Activated naive CD4-positive, alpha-beta T cell treated with anti-CD3 and anti-CD28 coated beads, Interleukin-2, amount 50 U/mL, for 24 hours (primary cell): Measurements from ENCODE around the gene P2RX7.
"Not testable (repeated sequence)": the region's sequence is repeated elsewhere in the genome, so short reads cannot be mapped to it uniquely, and the experiment has no call there.

Source experiments
- H3K27ac Mint-ChIP-seq: one replicate; pipeline ENCODE4 v1.8.0; 2021; ENCODE audit warnings: mild to moderate bottlenecking, mixed read lengths
- H3K27me3 Mint-ChIP-seq: one replicate; pipeline ENCODE4 v1.8.0; 2021; ENCODE audit warnings: mixed read lengths
- H3K36me3 Mint-ChIP-seq: one replicate; pipeline ENCODE4 v1.8.0; 2021; ENCODE audit warnings: mixed read lengths
- H3K4me1 Mint-ChIP-seq: one replicate; pipeline ENCODE4 v1.8.0; 2021; ENCODE audit warnings: mixed read lengths
- H3K4me3 Mint-ChIP-seq: one replicate; pipeline ENCODE4 v1.8.0; 2021; ENCODE audit warnings: mild to moderate bottlenecking, mixed read lengths
- H3K9me3 Mint-ChIP-seq: one replicate; pipeline ENCODE4 v1.8.0; 2021; ENCODE audit warnings: mixed read lengths

The P2RX7 gene

DNA sequence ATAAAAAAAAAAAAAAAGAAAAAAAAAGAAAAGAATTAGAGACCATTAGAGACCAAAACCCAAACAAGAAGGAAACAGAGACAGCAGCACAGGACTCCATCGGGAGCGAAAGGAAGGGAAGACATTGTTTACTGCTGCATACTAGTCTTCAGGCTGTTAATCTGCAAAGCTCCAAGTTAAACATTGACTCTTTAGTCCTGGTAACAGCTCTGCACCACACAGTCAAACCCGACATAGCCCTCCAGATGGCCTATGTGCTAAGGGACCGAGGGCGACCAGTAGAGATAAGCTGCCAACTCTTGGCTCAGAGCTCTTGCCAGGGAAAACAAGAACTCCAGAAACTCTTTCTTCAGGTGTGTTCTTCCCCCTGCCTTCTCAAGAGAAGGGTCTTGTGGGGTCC lies 85.1 kb downstream of the P2RX7 start:
- Mint-ChIP-seq H3K9me3 (no peaks in the 10 kb centered on the region), H3K36me3 (peaks cover 9% of the 10 kb centered on the region), H3K4me1 (peaks cover 31% of the 10 kb centered on the region), H3K27me3 (no peaks in the 10 kb centered on the region), H3K27ac (no peak overlapping the region), H3K4me3 (no peak overlapping the region)

DNA sequence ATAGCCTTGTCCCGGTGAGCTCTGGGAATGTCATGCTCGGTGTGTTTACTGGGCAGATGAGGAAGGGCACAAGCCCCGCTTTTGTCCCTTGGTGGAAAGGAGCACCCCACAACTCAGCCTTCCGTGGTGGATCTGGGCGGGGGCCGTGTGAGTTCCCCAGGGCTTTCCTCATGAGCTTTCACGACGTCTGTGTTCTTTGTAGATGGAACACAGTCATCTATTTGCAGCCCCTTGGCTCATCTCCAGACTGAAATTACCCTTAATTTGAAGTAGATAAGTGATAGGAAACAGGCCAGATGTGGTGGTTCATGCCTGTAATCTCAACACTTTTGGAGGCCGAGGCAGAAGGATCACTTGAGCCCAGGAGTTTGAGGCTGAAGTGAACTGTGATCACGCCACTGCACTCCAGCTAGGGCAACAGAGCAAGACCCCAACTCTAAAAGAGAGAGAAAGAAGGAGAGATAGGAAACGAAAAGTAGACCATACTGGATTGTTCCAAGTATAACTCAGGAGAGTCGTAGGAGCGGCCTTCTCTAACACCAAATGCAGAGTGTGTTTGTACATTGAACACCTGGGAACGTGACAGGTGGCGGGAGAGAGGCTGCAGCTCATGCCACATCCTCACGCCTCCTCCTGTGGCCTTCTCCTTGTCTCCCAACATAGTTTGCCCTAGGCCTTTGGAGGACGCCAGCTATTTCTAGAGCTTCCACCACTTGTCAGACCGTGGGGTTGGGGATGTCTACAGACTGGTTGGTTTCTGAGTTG lies 86.1 kb downstream of the P2RX7 start:
- peaks cover 39% of the 10 kb centered on the region for H3K4me1 Mint-ChIP-seq
- no peaks in the 10 kb centered on the region for H3K27me3 Mint-ChIP-seq
- no peaks in the 10 kb centered on the region for H3K9me3 Mint-ChIP-seq
- H3K27ac Mint-ChIP-seq: peak overlapping the region; percentile 7
- H3K36me3 Mint-ChIP-seq: peaks cover 9% of the 10 kb centered on the region
- no peak overlapping the region for H3K4me3 Mint-ChIP-seq

DNA sequence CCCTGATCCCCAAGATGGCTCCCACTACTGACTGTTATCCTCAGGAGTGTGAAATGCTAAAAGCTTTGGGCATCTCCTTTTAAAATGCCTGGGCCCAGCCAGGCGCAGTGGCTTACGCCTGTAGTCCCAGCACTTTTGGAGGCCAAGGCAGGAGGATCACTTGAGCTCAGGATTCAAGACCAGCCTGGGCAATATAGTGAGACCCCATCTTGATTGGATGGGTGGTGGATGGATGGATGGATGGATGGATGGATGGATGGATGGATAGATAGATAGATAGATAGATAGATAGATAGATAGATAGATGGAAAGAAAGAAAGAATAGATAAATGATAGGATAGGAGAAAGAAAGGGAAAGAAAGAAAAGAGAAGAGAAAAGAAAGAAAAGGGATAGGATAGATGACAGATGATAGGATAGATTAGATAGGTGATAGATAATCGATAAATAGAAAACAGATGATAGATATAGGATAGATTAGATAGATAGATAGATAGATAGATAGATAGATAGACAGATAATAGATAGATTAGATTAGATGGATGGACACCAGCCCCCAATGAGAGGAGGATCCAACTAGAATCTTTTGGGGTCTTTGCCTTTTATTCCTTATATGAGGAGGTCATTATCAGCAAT lies 86.8 kb downstream of the P2RX7 start:
- Mint-ChIP-seq H3K4me1 (peaks cover 39% of the 10 kb centered on the region), H3K27me3 (no peaks in the 10 kb centered on the region), H3K4me3 (no peak overlapping the region), H3K27ac (peak overlapping the region; percentile 80), H3K36me3 (peaks cover 9% of the 10 kb centered on the region), H3K9me3 (no peaks in the 10 kb centered on the region)

DNA sequence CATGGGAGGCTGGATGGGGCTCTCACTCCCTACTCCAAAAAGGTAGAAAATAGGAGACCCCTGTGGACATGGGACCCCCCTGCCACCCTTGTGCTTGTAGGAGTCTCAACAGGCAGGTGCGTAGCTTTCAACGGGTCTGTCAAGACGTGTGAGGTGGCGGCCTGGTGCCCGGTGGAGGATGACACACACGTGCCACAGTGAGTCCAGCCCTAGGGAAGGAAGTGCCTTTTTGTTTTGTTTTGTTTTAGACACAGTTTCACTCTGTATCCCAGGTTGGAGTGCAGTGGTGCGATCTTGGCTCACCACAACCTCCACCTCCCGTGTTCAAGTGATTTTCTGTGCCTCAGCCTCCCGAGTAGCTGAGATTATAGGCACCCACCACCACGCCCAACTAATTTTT lies 90.2 kb downstream of the P2RX7 start:
- Mint-ChIP-seq H3K27me3 (no peaks in the 10 kb centered on the region), H3K4me1 (peaks cover 43% of the 10 kb centered on the region), H3K36me3 (peaks cover 7% of the 10 kb centered on the region), H3K9me3 (no peaks in the 10 kb centered on the region), H3K27ac (peak overlapping the region; percentile 89), H3K4me3 (no peak overlapping the region)

DNA sequence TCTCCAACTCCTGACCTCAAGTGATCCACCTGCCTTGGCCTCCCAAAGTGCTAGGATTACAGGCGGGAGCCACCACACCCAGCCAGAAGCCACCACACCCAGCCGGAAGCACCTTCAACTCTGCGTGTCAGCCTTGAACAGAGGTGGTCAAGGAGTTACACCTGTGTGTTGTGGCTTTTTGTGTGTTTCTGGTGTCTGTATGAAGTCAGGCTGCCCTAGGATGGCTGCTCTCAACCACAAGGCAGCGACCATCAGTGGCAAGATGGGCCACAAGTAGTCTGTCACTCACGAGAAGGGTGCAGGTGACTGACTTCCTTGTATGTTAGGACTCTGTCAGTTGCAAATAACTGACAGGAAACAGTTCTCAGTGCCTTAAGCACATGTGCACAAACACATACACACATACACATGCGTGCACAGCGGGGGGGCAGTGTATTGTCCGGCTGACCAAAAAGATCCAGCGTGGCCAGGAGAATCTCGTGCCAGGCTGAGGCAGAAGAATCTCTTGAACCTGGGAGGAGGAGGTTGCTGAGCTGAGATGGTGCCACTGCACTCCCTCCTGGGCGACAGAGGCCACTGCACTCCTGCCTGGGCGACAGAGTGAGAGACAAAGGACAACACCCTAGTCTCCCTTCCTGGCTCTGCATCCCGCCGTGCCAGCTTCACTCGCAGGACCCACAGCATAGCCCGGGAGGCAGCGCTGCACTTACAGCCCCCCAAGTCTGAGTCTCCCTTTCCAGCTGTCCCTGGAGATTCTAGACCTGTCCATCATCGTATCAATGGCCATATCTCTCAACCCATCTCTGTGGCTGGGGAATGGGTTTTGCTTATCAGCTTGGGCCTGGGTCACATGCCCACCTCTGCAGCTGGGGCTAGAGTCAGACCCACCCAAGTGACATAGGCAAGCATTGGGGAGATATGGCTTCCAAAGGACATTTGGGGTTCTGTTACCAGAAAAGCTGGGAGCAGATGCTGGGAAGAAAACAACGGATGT lies 90.9 kb downstream of the P2RX7 start:
- Mint-ChIP-seq H3K9me3 (no peaks in the 10 kb centered on the region), H3K4me3 (no peak overlapping the region), H3K36me3 (peaks cover 6% of the 10 kb centered on the region), H3K4me1 (peaks cover 43% of the 10 kb centered on the region), H3K27ac (peak overlapping the region; percentile 63), H3K27me3 (no peaks in the 10 kb centered on the region)

DNA sequence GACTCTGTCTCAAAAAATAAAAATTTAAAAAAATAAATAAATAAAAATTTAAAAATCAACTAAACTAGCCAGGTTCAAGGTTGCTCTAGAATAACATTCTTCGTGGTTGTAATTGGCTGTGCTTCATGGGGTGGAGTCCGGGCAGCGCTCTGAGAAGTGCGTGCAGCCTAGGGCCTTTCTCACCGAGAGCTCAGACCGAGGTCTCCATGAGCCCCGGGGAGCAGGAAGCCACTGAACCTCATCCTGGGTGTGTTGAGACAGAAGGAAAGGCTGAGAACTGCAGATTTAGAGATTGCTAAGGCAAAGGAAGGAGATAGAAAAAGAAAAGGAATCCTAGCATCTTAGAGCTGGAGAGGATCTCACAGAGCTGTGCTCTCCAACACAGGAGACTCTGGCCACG lies 91.9 kb downstream of the P2RX7 start:
- Mint-ChIP-seq H3K27ac (peak overlapping the region; percentile 87), H3K4me1 (peaks cover 43% of the 10 kb centered on the region), H3K4me3 (peak overlapping the region; percentile 63), H3K9me3 (no peaks in the 10 kb centered on the region), H3K27me3 (no peaks in the 10 kb centered on the region), H3K36me3 (peaks cover 3% of the 10 kb centered on the region)

DNA sequence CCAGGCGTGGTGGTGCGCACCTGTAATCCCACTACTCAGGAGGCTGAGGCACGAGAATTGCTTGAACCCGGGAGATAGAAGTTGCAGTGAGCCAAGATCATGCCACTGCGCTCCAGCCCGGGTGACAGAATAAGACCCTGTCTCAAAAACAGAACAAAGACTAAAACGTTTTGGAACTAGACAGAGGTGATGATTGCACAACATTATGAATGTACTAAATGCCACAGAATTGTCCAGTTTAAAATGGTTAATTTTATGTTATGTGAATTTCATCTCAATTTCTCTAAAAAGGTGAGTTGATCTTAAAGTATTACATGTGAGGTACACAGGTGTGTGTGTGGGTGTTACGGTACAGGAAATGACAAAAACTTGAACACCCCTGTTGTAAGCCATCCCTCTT lies 93.7 kb downstream of the P2RX7 start:
- peak overlapping the region; percentile 14 for H3K27ac Mint-ChIP-seq
- no peak overlapping the region for H3K4me3 Mint-ChIP-seq
- peaks cover 6% of the 10 kb centered on the region for H3K36me3 Mint-ChIP-seq
- no peaks in the 10 kb centered on the region for H3K27me3 Mint-ChIP-seq
- H3K4me1 Mint-ChIP-seq: peaks cover 54% of the 10 kb centered on the region
- H3K9me3 Mint-ChIP-seq: no peaks in the 10 kb centered on the region

DNA sequence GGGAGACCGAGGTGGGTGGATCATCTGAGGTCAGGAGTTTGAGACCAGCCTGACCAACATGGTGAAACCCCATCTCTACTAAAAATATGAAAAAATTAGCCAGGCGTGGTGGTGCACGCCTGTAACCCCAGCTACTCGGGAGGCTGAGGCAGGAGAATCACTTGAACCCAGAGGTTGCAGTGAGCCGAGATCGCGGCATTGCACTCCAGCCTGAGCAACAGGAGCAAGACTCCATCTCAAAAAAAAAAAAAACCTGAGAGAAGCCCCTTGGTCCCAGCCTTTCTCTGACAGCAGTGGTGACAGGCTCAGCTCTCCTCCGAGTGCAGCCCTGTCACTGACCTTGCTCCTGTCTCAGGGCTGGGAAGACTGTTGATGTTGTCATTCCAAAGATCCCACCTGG lies 94.2 kb downstream of the P2RX7 start:
- not testable (repeated sequence) for H3K36me3 Mint-ChIP-seq, H3K9me3 Mint-ChIP-seq, H3K27me3 Mint-ChIP-seq, H3K4me3 Mint-ChIP-seq
- Mint-ChIP-seq H3K27ac (peak overlapping the region; percentile 14), H3K4me1 (peaks cover 52% of the 10 kb centered on the region)

DNA sequence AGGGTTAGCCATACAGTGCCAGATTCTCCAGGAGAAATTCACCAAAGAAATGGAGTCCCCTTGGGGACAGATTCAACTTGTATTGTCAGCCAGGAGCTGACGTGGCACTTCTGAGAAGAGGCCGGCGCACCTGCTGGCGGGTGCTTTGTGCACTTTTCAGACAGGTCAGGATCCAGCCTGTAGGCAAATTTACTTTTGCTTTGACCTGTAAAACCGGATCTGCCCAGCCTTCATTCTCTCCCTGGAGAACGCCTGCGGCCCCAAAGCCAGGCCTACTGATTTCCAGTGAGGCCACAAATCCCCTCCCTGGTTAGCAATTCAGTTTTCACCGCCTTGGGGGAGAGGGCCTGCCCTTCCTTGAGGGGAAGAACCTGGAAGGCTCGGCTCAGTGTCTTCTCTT lies 94.6 kb downstream of the P2RX7 start:
- Mint-ChIP-seq H3K27me3 (no peaks in the 10 kb centered on the region), H3K4me3 (no peak overlapping the region), H3K27ac (no peak overlapping the region), H3K36me3 (peaks cover 5% of the 10 kb centered on the region), H3K4me1 (peaks cover 49% of the 10 kb centered on the region), H3K9me3 (no peaks in the 10 kb centered on the region)

DNA sequence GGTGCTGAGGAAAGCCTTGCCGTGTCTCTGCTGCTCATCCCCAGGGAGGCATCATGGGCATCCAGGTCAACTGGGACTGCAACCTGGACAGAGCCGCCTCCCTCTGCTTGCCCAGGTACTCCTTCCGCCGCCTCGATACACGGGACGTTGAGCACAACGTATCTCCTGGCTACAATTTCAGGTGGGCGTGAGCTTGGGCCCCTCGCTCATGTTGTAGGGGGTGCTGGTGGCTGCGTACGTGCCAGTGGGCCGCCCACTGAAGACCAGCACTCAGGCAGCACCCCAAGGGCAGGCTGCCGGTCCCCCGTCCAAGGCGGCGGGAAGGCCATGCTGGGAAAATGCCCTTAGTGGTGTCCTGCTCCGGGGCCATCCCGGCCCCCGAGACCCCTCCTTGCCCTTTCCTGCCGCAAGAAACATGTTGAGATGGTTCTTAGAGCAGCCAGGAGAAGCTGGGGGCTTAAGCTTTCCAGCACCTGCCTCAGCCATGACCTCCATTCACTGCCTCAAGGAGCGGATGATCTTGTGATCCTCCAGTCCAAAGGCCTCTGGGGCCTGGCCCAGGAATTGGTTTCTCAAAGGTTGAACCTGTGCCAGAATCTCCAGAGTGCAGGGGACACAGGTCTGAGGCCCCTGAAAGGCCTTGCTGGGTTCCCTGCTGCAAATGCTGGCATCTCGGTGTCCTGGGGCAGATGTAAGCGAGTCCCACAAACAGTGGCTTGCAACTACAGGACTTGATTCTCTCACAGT lies 96.4 kb downstream of the P2RX7 start:
- no peaks in the 10 kb centered on the region for H3K9me3 Mint-ChIP-seq
- H3K27me3 Mint-ChIP-seq: no peaks in the 10 kb centered on the region
- H3K4me1 Mint-ChIP-seq: peaks cover 33% of the 10 kb centered on the region
- H3K4me3 Mint-ChIP-seq: no peak overlapping the region
- H3K36me3 Mint-ChIP-seq: peaks cover 5% of the 10 kb centered on the region
- no peak overlapping the region for H3K27ac Mint-ChIP-seq

DNA sequence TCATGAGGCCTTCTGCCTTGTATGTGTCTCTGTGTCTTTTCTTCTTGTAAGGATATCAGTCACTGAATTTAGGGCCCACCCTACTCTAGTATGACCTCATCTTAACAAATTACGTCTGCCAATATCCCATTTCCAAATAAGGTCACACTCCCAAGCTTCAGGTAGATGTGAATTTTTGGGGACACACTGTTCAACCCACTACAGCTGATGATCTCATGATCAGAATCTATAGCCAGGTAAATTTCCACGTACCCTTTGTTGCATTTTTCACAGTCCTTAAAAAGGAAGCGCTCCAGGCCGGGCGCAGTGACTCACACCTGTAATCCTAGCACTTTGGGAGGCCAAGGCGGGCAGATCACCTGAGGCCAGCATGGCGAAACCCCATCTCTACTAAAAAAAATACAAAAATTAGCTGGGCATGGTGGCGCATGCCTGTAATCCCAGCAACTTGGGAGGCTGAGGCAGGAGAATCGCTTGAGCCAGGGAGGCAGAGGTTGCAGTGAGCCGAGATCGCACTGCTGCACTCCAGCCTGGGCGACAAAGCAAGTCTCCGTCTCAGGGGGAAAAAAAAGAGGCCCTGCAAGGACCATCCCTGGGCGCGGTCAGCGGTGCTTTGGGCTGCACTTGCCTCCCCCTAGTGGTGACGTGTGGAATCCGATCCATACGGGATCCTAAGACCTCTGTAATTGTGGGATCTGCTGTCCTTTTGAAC lies 97.3 kb downstream of the P2RX7 start:
- not testable (repeated sequence) for H3K9me3 Mint-ChIP-seq, H3K27ac Mint-ChIP-seq, H3K4me3 Mint-ChIP-seq, H3K36me3 Mint-ChIP-seq, H3K27me3 Mint-ChIP-seq
- peaks cover 27% of the 10 kb centered on the region for H3K4me1 Mint-ChIP-seq

DNA sequence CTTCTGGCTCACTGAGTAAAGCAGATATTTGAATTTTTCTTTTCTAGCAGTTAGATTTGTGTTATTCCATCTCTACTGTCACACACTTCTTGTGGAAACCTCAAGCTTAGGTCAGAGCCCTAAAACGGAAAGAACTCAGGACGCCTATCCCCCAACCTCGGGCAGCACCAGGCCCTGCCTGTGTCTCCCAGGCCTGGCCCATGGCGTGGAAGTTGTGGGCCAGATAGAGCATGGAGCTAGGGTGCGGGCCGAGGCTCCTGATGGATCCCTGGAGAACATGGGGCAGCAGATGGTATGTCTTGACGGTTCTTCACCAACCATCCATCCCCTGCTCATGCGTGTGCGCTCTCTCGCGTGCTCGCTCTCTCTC lies 97.8 kb downstream of the P2RX7 start:
- Mint-ChIP-seq H3K27ac (no peak overlapping the region), H3K36me3 (peaks cover 7% of the 10 kb centered on the region), H3K4me3 (no peak overlapping the region)

DNA sequence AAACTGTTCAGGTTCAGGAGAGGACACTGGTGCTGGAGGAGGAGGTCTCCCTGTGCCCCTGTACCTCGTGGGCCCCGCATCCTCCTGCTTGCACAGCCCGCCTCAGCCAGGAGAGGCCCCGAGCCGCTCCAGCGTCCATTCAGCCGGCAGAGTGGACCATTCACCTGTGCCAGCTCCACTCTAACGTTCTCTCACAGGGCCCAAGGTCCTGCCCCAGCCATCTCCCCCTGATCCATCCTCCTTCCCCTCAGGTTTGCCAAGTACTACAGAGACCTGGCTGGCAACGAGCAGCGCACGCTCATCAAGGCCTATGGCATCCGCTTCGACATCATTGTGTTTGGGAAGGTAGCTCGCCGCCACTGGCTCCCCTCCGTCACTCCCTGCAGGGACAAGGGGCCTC lies 99.5 kb downstream of the P2RX7 start:
- H3K27me3 Mint-ChIP-seq: no peaks in the 10 kb centered on the region
- no peaks in the 10 kb centered on the region for H3K9me3 Mint-ChIP-seq
- peaks cover 14% of the 10 kb centered on the region for H3K4me1 Mint-ChIP-seq
- H3K4me3 Mint-ChIP-seq: no peak overlapping the region
- H3K27ac Mint-ChIP-seq: no peak overlapping the region
- peaks cover 7% of the 10 kb centered on the region for H3K36me3 Mint-ChIP-seq

More for the DNA sequence above, 97.8 kb downstream of the P2RX7 start:
- Mint-ChIP-seq H3K27me3 (no peaks in the 10 kb centered on the region), H3K4me1 (peaks cover 26% of the 10 kb centered on the region), H3K9me3 (no peaks in the 10 kb centered on the region)

DNA sequence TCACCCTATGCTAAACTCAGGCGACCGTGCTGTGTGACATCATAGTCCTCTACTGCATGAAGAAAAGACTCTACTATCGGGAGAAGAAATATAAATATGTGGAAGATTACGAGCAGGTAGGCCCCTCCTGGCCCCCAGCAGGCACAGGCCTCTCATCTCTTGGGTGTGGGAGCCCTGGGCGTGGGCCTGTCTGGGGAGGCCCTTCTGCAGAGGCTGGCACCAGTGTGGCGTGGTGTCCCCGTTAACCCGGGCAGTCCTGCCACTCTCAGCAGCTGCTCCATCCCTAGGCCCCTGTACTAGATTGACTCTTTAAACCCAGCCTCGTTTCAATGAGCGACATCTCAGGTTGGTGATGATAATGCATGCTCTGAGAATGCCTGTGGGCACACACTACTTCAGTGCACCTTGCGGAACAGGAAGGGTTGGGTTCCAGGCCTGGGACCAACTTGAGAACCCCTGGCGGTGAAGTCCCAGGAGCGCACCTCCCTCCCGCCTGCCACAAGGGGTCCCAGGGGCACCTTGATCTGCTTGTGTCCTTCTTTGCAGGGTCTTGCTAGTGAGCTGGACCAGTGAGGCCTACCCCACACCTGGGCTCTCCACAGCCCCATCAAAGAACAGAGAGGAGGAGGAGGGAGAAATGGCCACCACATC lies 100.4 kb downstream of the P2RX7 start:
- H3K4me3 Mint-ChIP-seq: no peak overlapping the region
- no peaks in the 10 kb centered on the region for H3K27me3 Mint-ChIP-seq
- H3K9me3 Mint-ChIP-seq: no peaks in the 10 kb centered on the region
- H3K27ac Mint-ChIP-seq: no peak overlapping the region
- H3K36me3 Mint-ChIP-seq: peaks cover 7% of the 10 kb centered on the region
- H3K4me1 Mint-ChIP-seq: peaks cover 11% of the 10 kb centered on the region
